Measurements from ENCODE around the gene PRXL2A. TPM values are rescaled to one million over a fixed set of nuclear protein-coding genes. Genes with fewer than 3 reads are reported as not detected.

The PRXL2A gene
- total RNA-seq, 1 experiment from 2014 or later: 1.7 TPM

DNA sequence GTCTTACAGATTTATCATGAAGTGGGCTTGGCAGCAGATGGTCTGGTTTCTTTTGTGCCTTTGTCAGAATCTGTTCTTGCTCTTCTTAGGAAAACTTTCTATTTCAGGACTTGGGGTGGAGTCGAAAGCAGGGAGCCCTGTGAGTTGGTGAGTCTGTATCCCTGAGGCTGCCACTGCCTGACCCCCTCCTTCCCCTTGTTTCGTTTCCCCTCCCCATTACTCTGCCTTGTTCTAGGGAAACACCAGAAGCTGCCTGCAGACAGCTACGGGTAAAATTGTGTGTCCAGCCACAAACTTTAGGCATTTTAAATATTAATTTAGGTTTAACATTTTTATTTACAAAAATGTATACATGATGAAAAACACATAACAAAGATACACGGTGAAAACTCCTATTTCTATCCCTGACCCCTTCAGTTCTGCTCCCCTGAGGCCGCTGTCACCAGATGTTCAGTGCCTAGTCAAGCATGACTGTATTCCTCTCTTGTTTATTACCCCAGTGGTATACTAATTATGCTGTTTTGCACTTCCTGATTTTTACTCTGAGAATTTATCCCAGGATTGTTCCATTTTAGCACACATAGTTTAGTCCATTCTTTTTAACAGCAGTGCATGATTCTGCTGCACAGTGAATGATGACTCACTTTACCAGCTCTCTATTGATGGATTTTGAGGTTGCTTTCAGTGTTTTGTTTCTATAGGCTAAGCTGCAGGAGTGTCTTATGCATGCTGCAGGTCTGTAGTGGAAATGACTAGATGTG lies 54.8 kb downstream of the PRXL2A start:
- DNase-seq: no peak
- H3K9ac ChIP-seq (ENCODE audit: low read length): no peak overlapping the region
- no peaks in the 10 kb centered on the region for H4K20me1 ChIP-seq (ENCODE audit: insufficient read depth, low read depth, low read length)
- no peak overlapping the region for H3K27ac ChIP-seq (ENCODE audit: low read length)
- no peak overlapping the region for H3K4me2 ChIP-seq (ENCODE audit: low read depth, low read length, poor library complexity, severe bottlenecking)
- H3K36me3 ChIP-seq (ENCODE audit: insufficient read depth, low read length): no peaks in the 10 kb centered on the region
- no peaks in the 10 kb centered on the region for H3K79me2 ChIP-seq (ENCODE audit: low read length)
- no peaks in the 10 kb centered on the region for H3K27me3 ChIP-seq (ENCODE audit: low read length)
- H3K4me3 ChIP-seq (ENCODE audit: low read length): no peak overlapping the region
- H2AFZ ChIP-seq (ENCODE audit: low read length): no peak overlapping the region
- H3K9me2 ChIP-seq (replicated peaks; ENCODE audit: insufficient read depth, low read length): no peaks in the 10 kb centered on the region
- no peaks in the 10 kb centered on the region for H3K9me3 ChIP-seq (ENCODE audit: low read length)
- peaks cover 13% of the 10 kb centered on the region for H3K4me1 ChIP-seq (ENCODE audit: low read length)

DNA sequence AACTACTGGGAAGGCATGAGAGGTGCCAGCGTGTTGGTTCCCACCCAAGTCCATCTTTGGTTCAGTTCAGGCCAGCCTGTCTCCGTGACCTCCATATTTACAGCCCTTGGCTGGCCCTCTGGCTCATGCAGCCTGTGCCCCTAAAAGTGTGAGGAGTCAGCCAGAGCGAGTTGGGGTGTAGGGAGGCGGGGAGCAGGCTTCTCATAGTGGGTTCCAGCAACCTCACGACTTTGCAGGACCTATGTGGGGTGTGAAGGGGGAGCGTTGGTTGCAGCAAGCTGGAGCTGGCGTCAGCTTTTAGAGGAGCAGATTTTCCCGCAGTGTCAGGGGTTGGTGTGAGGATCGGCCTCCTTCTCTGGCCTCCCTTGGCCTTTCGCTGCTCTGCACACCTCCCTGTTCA lies 55.5 kb downstream of the PRXL2A start:
- no peak overlapping the region for H3K4me3 ChIP-seq (ENCODE audit: low read length)
- no peaks in the 10 kb centered on the region for H3K36me3 ChIP-seq (ENCODE audit: insufficient read depth, low read length)
- no peaks in the 10 kb centered on the region for H3K27me3 ChIP-seq (ENCODE audit: low read length)
- no peak for DNase-seq
- H2AFZ ChIP-seq (ENCODE audit: low read length): no peak overlapping the region
- H3K9ac ChIP-seq (ENCODE audit: low read length): no peak overlapping the region
- H3K27ac ChIP-seq (ENCODE audit: low read length): no peak overlapping the region
- no peaks in the 10 kb centered on the region for H4K20me1 ChIP-seq (ENCODE audit: insufficient read depth, low read depth, low read length)
- no peak overlapping the region for H3K4me2 ChIP-seq (ENCODE audit: low read depth, low read length, poor library complexity, severe bottlenecking)
- H3K4me1 ChIP-seq (ENCODE audit: low read length): peaks cover 13% of the 10 kb centered on the region
- H3K9me3 ChIP-seq (ENCODE audit: low read length): no peaks in the 10 kb centered on the region
- H3K9me2 ChIP-seq (replicated peaks; ENCODE audit: insufficient read depth, low read length): no peaks in the 10 kb centered on the region
- H3K79me2 ChIP-seq (ENCODE audit: low read length): no peaks in the 10 kb centered on the region

DNA sequence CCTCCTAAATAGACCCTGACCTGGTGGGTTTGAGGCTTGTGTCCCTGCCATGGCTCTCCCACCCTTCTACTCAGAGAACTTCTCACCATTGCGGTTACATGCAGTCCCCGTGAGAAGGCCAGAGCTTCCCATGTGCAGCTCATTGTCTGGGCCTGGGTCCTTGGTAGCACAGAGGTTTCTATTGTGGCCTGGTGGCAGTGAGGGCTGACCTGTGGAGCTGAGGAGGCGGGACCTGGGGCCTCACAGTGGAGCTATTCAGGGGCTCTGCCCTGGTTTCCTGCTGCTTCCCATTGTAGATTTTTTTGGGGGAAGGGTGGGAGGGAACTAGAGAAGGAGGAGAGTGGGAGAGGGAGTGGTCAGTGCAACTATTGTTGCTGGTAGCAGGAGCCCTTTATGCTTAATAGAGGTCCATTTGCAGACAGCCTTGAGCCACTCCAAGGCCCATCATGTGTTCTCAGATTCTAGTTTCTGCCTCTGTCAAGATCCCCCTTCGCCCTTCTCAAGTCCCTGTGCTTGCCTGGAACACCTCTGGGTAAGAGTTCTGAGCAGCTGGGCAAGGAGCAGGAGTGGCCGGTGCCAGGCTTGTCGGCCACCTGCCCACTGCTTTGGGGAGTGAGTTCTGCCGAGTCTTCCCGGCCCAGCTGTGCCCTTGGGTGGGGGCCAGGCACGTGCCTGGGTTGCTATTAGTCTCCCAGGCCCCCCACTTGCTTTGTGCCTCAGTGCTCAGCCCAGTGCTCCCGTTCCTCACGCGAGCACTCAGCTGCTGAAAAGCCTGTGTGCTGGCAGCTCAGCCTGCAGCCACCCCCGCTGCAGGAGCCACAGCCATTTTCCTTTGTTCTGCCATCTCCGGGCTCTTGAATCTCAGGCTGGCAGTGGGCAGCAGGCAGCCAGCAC lies 56.5 kb downstream of the PRXL2A start:
- H3K79me2 ChIP-seq (ENCODE audit: low read length): no peaks in the 10 kb centered on the region
- H3K27ac ChIP-seq (ENCODE audit: low read length): no peak overlapping the region
- H3K9me2 ChIP-seq (replicated peaks; ENCODE audit: insufficient read depth, low read length): no peaks in the 10 kb centered on the region
- no peaks in the 10 kb centered on the region for H3K9me3 ChIP-seq (ENCODE audit: low read length)
- H3K4me3 ChIP-seq (ENCODE audit: low read length): no peak overlapping the region
- DNase-seq: no peak
- H3K27me3 ChIP-seq (ENCODE audit: low read length): no peaks in the 10 kb centered on the region
- peaks cover 16% of the 10 kb centered on the region for H3K4me1 ChIP-seq (ENCODE audit: low read length)
- H4K20me1 ChIP-seq (ENCODE audit: insufficient read depth, low read depth, low read length): no peaks in the 10 kb centered on the region
- no peak overlapping the region for H3K9ac ChIP-seq (ENCODE audit: low read length)
- no peak overlapping the region for H3K4me2 ChIP-seq (ENCODE audit: low read depth, low read length, poor library complexity, severe bottlenecking)
- H2AFZ ChIP-seq (ENCODE audit: low read length): no peak overlapping the region
- no peaks in the 10 kb centered on the region for H3K36me3 ChIP-seq (ENCODE audit: insufficient read depth, low read length)

GRCh38 chr10:80465451-80465835 lies 57.1 kb downstream of the PRXL2A start:
- Histone ChIP-seq H3K4me1 (ENCODE audit: low read length) (peaks cover 16% of the 10 kb centered on the region), H3K9me3 (ENCODE audit: low read length) (no peaks in the 10 kb centered on the region), H3K79me2 (ENCODE audit: low read length) (no peaks in the 10 kb centered on the region), H3K9ac (ENCODE audit: low read length) (no peak overlapping the region), H3K9me2 (replicated peaks; ENCODE audit: insufficient read depth, low read length) (no peaks in the 10 kb centered on the region), H3K4me3 (ENCODE audit: low read length) (no peak overlapping the region), H3K4me2 (ENCODE audit: low read depth, low read length, poor library complexity, severe bottlenecking) (no peak overlapping the region), H3K36me3 (ENCODE audit: insufficient read depth, low read length) (no peaks in the 10 kb centered on the region), H3K27me3 (ENCODE audit: low read length) (no peaks in the 10 kb centered on the region), H3K27ac (ENCODE audit: low read length) (no peak overlapping the region), H4K20me1 (ENCODE audit: insufficient read depth, low read depth, low read length) (no peaks in the 10 kb centered on the region), H2AFZ (ENCODE audit: low read length) (no peak overlapping the region)
- DNase-seq: no peak

- no peak for DNase-seq
- no peak overlapping the region for H3K4me2 ChIP-seq (ENCODE audit: low read depth, low read length, poor library complexity, severe bottlenecking)
- no peak overlapping the region for H2AFZ ChIP-seq (ENCODE audit: low read length)
- no peaks in the 10 kb centered on the region for H3K36me3 ChIP-seq (ENCODE audit: insufficient read depth, low read length)
- H3K27me3 ChIP-seq (ENCODE audit: low read length): no peaks in the 10 kb centered on the region
- H3K4me1 ChIP-seq (ENCODE audit: low read length): peaks cover 16% of the 10 kb centered on the region
- H3K79me2 ChIP-seq (ENCODE audit: low read length): no peaks in the 10 kb centered on the region
- H3K4me3 ChIP-seq (ENCODE audit: low read length): no peak overlapping the region
- H4K20me1 ChIP-seq (ENCODE audit: insufficient read depth, low read depth, low read length): no peaks in the 10 kb centered on the region
- no peak overlapping the region for H3K9ac ChIP-seq (ENCODE audit: low read length)
- H3K9me3 ChIP-seq (ENCODE audit: low read length): no peaks in the 10 kb centered on the region
- H3K9me2 ChIP-seq (replicated peaks; ENCODE audit: insufficient read depth, low read length): no peaks in the 10 kb centered on the region
- no peak overlapping the region for H3K27ac ChIP-seq (ENCODE audit: low read length)
Measured at GRCh38 chr10:80465839-80466590, 57.7 kb downstream of the PRXL2A start.

DNA sequence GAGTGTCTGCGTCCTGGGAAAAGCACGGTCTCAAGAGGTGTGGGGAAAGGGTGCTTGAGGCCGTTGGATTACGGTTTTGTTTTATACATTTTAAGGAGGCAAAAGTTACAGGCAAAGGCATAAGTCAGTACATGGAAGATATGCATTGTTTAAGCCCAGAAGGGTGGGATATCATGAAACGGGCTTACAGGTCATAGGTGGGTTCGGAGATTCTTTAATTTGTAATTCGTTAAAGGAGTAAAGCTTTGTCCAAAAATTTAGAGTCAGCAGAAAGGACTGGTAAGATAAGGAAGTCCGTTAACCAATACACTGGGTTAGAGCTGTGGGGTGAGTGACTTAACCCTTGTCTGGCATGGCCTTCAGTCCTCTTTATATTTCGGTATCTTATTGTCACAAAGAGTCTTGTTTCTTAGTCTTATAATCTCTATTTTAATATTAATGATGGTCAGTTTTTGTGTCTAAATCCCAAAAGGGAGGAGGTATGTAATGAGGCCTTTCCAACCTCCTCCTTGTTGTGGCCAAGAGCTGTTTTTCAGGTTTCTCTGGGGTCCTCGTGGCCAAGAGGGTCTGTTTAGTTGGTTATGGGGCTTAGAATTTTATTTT lies 58.5 kb downstream of the PRXL2A start:
- H2AFZ ChIP-seq (ENCODE audit: low read length): no peak overlapping the region
- no peak for DNase-seq
- no peak overlapping the region for H3K27ac ChIP-seq (ENCODE audit: low read length)
- peaks cover 25% of the 10 kb centered on the region for H3K4me1 ChIP-seq (ENCODE audit: low read length)
- no peaks in the 10 kb centered on the region for H3K27me3 ChIP-seq (ENCODE audit: low read length)
- no peaks in the 10 kb centered on the region for H4K20me1 ChIP-seq (ENCODE audit: insufficient read depth, low read depth, low read length)
- H3K9me3 ChIP-seq (ENCODE audit: low read length): no peaks in the 10 kb centered on the region
- H3K9me2 ChIP-seq (replicated peaks; ENCODE audit: insufficient read depth, low read length): no peaks in the 10 kb centered on the region
- H3K36me3 ChIP-seq (ENCODE audit: insufficient read depth, low read length): no peaks in the 10 kb centered on the region
- H3K79me2 ChIP-seq (ENCODE audit: low read length): no peaks in the 10 kb centered on the region
- H3K9ac ChIP-seq (ENCODE audit: low read length): no peak overlapping the region
- H3K4me3 ChIP-seq (ENCODE audit: low read length): no peak overlapping the region
- H3K4me2 ChIP-seq (ENCODE audit: low read depth, low read length, poor library complexity, severe bottlenecking): no peak overlapping the region

- no peaks in the 10 kb centered on the region for H3K9me2 ChIP-seq (replicated peaks; ENCODE audit: insufficient read depth, low read length)
- H3K27me3 ChIP-seq (ENCODE audit: low read length): no peaks in the 10 kb centered on the region
- no peak overlapping the region for H3K4me2 ChIP-seq (ENCODE audit: low read depth, low read length, poor library complexity, severe bottlenecking)
- H2AFZ ChIP-seq (ENCODE audit: low read length): no peak overlapping the region
- H3K4me1 ChIP-seq (ENCODE audit: low read length): peaks cover 32% of the 10 kb centered on the region
- H3K36me3 ChIP-seq (ENCODE audit: insufficient read depth, low read length): no peaks in the 10 kb centered on the region
- no peaks in the 10 kb centered on the region for H4K20me1 ChIP-seq (ENCODE audit: insufficient read depth, low read depth, low read length)
- no peak for DNase-seq
- no peaks in the 10 kb centered on the region for H3K79me2 ChIP-seq (ENCODE audit: low read length)
- no peak overlapping the region for H3K27ac ChIP-seq (ENCODE audit: low read length)
- H3K4me3 ChIP-seq (ENCODE audit: low read length): no peak overlapping the region
- H3K9ac ChIP-seq (ENCODE audit: low read length): no peak overlapping the region
- H3K9me3 ChIP-seq (ENCODE audit: low read length): no peaks in the 10 kb centered on the region
Measured at GRCh38 chr10:80468002-80468401, 59.7 kb downstream of the PRXL2A start.

Data from Karpas-422 (cell line).